Measurements from ENCODE around the gene MRAP. TPM values are rescaled to one million over a fixed set of nuclear protein-coding genes. Genes with fewer than 3 reads are reported as not detected.

MRAP gene
- polyA plus RNA-seq, 1 donor from 2014 or later, result not detected

GRCh38 chr21:32356874-32357395 is 58.3 kb downstream of the MRAP start:
- TF ChIP-seq SMC3 (conservative IDR thresholded peaks at IDR 0.05; ENCODE audit: poor library complexity) (no peak), POLR2AphosphoS5 (IDR thresholded peaks at IDR 0.05) (no peak), CTCF (IDR thresholded peaks at IDR 0.05; ENCODE audit: poor library complexity, severe bottlenecking) (no peak), REST (IDR thresholded peaks at IDR 0.05; ENCODE audit: borderline replicate concordance) (no peak), EZH2 (IDR thresholded peaks at IDR 0.05; ENCODE audit: borderline replicate concordance, insufficient read depth, low read length, poor library complexity, severe bottlenecking) (no peak), RAD21 (conservative IDR thresholded peaks at IDR 0.05) (no peak), MXI1 (conservative IDR thresholded peaks at IDR 0.05; ENCODE audit: poor library complexity, severe bottlenecking) (no peak), TAF1 (IDR thresholded peaks at IDR 0.05; ENCODE audit: low read depth) (no peak), EP300 (conservative IDR thresholded peaks at IDR 0.05; ENCODE audit: poor library complexity, severe bottlenecking) (no peak)
- no peaks in the 10 kb centered on the region for H3K9me2 ChIP-seq (ENCODE audit: insufficient read depth, low read length)
- H3K36me3 ChIP-seq (ENCODE audit: insufficient read depth, low read length), result peaks cover 13% of the 10 kb centered on the region
- no peaks in the 10 kb centered on the region for H3K27me3 ChIP-seq (ENCODE audit: insufficient read depth, low read depth, low read length)
- H3K4me3 ChIP-seq (ENCODE audit: low read length), result no peak overlapping the region
- no peaks in the 10 kb centered on the region for H3K79me2 ChIP-seq (replicated peaks; ENCODE audit: insufficient read depth, low read length)
- no peak overlapping the region for H2AFZ ChIP-seq (ENCODE audit: low read depth, low read length)
- H3K4me2 ChIP-seq (ENCODE audit: low read length), result no peak overlapping the region
- no peak overlapping the region for H3K27ac ChIP-seq (ENCODE audit: low read length)
- H4K20me1 ChIP-seq (ENCODE audit: insufficient read depth), result no peaks in the 10 kb centered on the region
- H3F3A ChIP-seq (ENCODE audit: insufficient read depth, low read length, poor library complexity, severe bottlenecking), result no peaks in the 10 kb centered on the region
- H3K9me3 ChIP-seq (ENCODE audit: low read length), result no peaks in the 10 kb centered on the region
- H3K9ac ChIP-seq (ENCODE audit: low read length), result no peak overlapping the region

GRCh38 chr21:32359719-32360260 is 61.1 kb downstream of the MRAP start:
- H3K9me3 ChIP-seq (ENCODE audit: low read length), result no peaks in the 10 kb centered on the region
- H4K20me1 ChIP-seq (ENCODE audit: insufficient read depth), result no peaks in the 10 kb centered on the region
- H3K27ac ChIP-seq (ENCODE audit: low read length), result no peak overlapping the region
- no peak overlapping the region for H3K9ac ChIP-seq (ENCODE audit: low read length)
- no peak for TF ChIP-seq POLR2AphosphoS5 (IDR thresholded peaks at IDR 0.05)
- no peak for TF ChIP-seq CTCF (IDR thresholded peaks at IDR 0.05; ENCODE audit: poor library complexity, severe bottlenecking)
- TF ChIP-seq TAF1 (IDR thresholded peaks at IDR 0.05; ENCODE audit: low read depth), result no peak
- no peak for TF ChIP-seq EP300 (conservative IDR thresholded peaks at IDR 0.05; ENCODE audit: poor library complexity, severe bottlenecking)
- no peak for TF ChIP-seq REST (IDR thresholded peaks at IDR 0.05; ENCODE audit: borderline replicate concordance)
- H3K36me3 ChIP-seq (ENCODE audit: insufficient read depth, low read length), result peaks cover 4% of the 10 kb centered on the region
- H3K4me3 ChIP-seq (ENCODE audit: low read length), result no peak overlapping the region
- H3F3A ChIP-seq (ENCODE audit: insufficient read depth, low read length, poor library complexity, severe bottlenecking), result no peaks in the 10 kb centered on the region
- H3K79me2 ChIP-seq (replicated peaks; ENCODE audit: insufficient read depth, low read length), result no peaks in the 10 kb centered on the region
- no peaks in the 10 kb centered on the region for H3K27me3 ChIP-seq (ENCODE audit: insufficient read depth, low read depth, low read length)
- no peaks in the 10 kb centered on the region for H3K9me2 ChIP-seq (ENCODE audit: insufficient read depth, low read length)
- no peak overlapping the region for H2AFZ ChIP-seq (ENCODE audit: low read depth, low read length)
- H3K4me2 ChIP-seq (ENCODE audit: low read length), result no peak overlapping the region

Data from neural cell (in vitro differentiated cells).